Measurements from ENCODE around the gene BPI. TPM values are rescaled to one million over a fixed set of nuclear protein-coding genes. Genes with fewer than 3 reads are reported as not detected.

BPI gene
- total and polyA plus RNA-seq, 4 donors = 0.19 to 0.82 (median 0.51) TPM; not detected in 1

GRCh38 chr20:38346741-38347140, 42.8 kb downstream of the BPI start:
- H3K27ac ChIP-seq (ENCODE audit: low read depth in 1 of 2, low read length in 2 of 2) = no peak overlapping the region
- no peaks in the 10 kb centered on the region for H3K27me3 ChIP-seq (ENCODE audit: control insufficient read depth in 1 of 2, insufficient read depth in 2 of 2, low read length in 1 of 2)
- H3K9me3 ChIP-seq (ENCODE audit: control insufficient read depth, low read length) = no peaks in the 10 kb centered on the region
- H3K4me1 ChIP-seq (ENCODE audit: control insufficient read depth in 1 of 2, insufficient read depth in 2 of 2, low read length in 2 of 2) = no peaks in the 10 kb centered on the region
- WGBS, 2 donors = 61 to 83% methylated on average over 4 of the region's 4 CpGs
- DNase-seq = no peak
- H3K36me3 ChIP-seq (ENCODE audit: control insufficient read depth in 1 of 2, insufficient read depth in 2 of 2, low read length in 1 of 2) = no peaks in the 10 kb centered on the region
- no peak for ATAC-seq (ENCODE audit: low FRiP score)
- no peak overlapping the region for H3K4me3 ChIP-seq (ENCODE audit: low read length in 2 of 2)
- intact Hi-C loops (cut with DNase I) = loop anchor here in 1 of 2 donors (10.0 kb wide), 1 partner anchor 58 kb away; no protein-coding TSS in a partner anchor

GRCh38 chr20:38349856-38350255, 45.9 kb downstream of the BPI start:
- no peaks in the 10 kb centered on the region for H3K27me3 ChIP-seq (ENCODE audit: control insufficient read depth in 1 of 2, insufficient read depth in 2 of 2, low read length in 1 of 2)
- no peak for ATAC-seq (ENCODE audit: low FRiP score)
- no peak overlapping the region for H3K4me3 ChIP-seq (ENCODE audit: low read length in 2 of 2)
- no peaks in the 10 kb centered on the region for H3K9me3 ChIP-seq (ENCODE audit: control insufficient read depth, low read length)
- intact Hi-C loops (cut with DNase I) = loop anchor here in 1 of 2 donors (10.0 kb wide), 1 partner anchor 55 kb away; no protein-coding TSS in a partner anchor
- H3K27ac ChIP-seq (ENCODE audit: low read depth in 1 of 2, low read length in 2 of 2) = no peak overlapping the region
- H3K36me3 ChIP-seq (ENCODE audit: control insufficient read depth in 1 of 2, insufficient read depth in 2 of 2, low read length in 1 of 2) = no peaks in the 10 kb centered on the region
- 82 to 83% methylated on average over 5 of the region's 5 CpGs for WGBS, 2 donors
- H3K4me1 ChIP-seq (ENCODE audit: control insufficient read depth in 1 of 2, insufficient read depth in 2 of 2, low read length in 2 of 2) = no peaks in the 10 kb centered on the region
- no peak for DNase-seq

- intact Hi-C loops (cut with DNase I) = no loop called here
- H3K27ac ChIP-seq (ENCODE audit: low read depth in 1 of 2, low read length in 2 of 2) = no peak overlapping the region
- DNase-seq (peak in 1 of 2 donors; percentile 64), ATAC-seq (ENCODE audit: low FRiP score) (peak; percentile 77)
- H3K27me3 ChIP-seq (ENCODE audit: control insufficient read depth in 1 of 2, insufficient read depth in 2 of 2, low read length in 1 of 2) = no peaks in the 10 kb centered on the region
- no peaks in the 10 kb centered on the region for H3K36me3 ChIP-seq (ENCODE audit: control insufficient read depth in 1 of 2, insufficient read depth in 2 of 2, low read length in 1 of 2)
- 70 to 72% methylated on average over 15 of the region's 15 CpGs for WGBS, 2 donors
- no peaks in the 10 kb centered on the region for H3K4me1 ChIP-seq (ENCODE audit: control insufficient read depth in 1 of 2, insufficient read depth in 2 of 2, low read length in 2 of 2)
- H3K9me3 ChIP-seq (ENCODE audit: control insufficient read depth, low read length) = no peaks in the 10 kb centered on the region
- no peak overlapping the region for H3K4me3 ChIP-seq (ENCODE audit: low read length in 2 of 2)
Measured at GRCh38 chr20:38350879-38351775, 47.2 kb downstream of the BPI start.

GRCh38 chr20:38353316-38353715, 49.4 kb downstream of the BPI start:
- ATAC-seq (ENCODE audit: low FRiP score) = no peak
- Histone ChIP-seq H3K4me3 (ENCODE audit: low read length in 2 of 2) (no peak overlapping the region), H3K9me3 (ENCODE audit: control insufficient read depth, low read length) (no peaks in the 10 kb centered on the region), H3K4me1 (ENCODE audit: control insufficient read depth in 1 of 2, insufficient read depth in 2 of 2, low read length in 2 of 2) (no peaks in the 10 kb centered on the region), H3K36me3 (ENCODE audit: control insufficient read depth in 1 of 2, insufficient read depth in 2 of 2, low read length in 1 of 2) (no peaks in the 10 kb centered on the region), H3K27me3 (ENCODE audit: control insufficient read depth in 1 of 2, insufficient read depth in 2 of 2, low read length in 1 of 2) (no peaks in the 10 kb centered on the region), H3K27ac (ENCODE audit: low read depth in 1 of 2, low read length in 2 of 2) (no peak overlapping the region)
- WGBS, 2 donors = 58 to 59% methylated on average over 7 of the region's 7 CpGs
- no peak for DNase-seq
- intact Hi-C loops (cut with DNase I) = no loop called here

- no peak for ATAC-seq (ENCODE audit: low FRiP score)
- Histone ChIP-seq H3K36me3 (ENCODE audit: control insufficient read depth in 1 of 2, insufficient read depth in 2 of 2, low read length in 1 of 2) (no peaks in the 10 kb centered on the region), H3K27me3 (ENCODE audit: control insufficient read depth in 1 of 2, insufficient read depth in 2 of 2, low read length in 1 of 2) (no peaks in the 10 kb centered on the region), H3K27ac (ENCODE audit: low read depth in 1 of 2, low read length in 2 of 2) (no peak overlapping the region), H3K4me3 (ENCODE audit: low read length in 2 of 2) (no peak overlapping the region), H3K9me3 (ENCODE audit: control insufficient read depth, low read length) (no peaks in the 10 kb centered on the region), H3K4me1 (ENCODE audit: control insufficient read depth in 1 of 2, insufficient read depth in 2 of 2, low read length in 2 of 2) (no peaks in the 10 kb centered on the region)
- no peak for DNase-seq
- intact Hi-C loops (cut with DNase I) = no loop called here
- 95 to 96% methylated on average over 10 of the region's 10 CpGs for WGBS, 2 donors
Measured at GRCh38 chr20:38354227-38354626, 50.3 kb downstream of the BPI start.

GRCh38 chr20:38355161-38356012, 51.4 kb downstream of the BPI start:
- WGBS, 2 donors = 87 to 90% methylated on average over 18 of the region's 18 CpGs
- Histone ChIP-seq H3K9me3 (ENCODE audit: control insufficient read depth, low read length) (no peaks in the 10 kb centered on the region), H3K4me3 (ENCODE audit: low read length in 2 of 2) (no peak overlapping the region), H3K27ac (ENCODE audit: low read depth in 1 of 2, low read length in 2 of 2) (no peak overlapping the region), H3K36me3 (ENCODE audit: control insufficient read depth in 1 of 2, insufficient read depth in 2 of 2, low read length in 1 of 2) (no peaks in the 10 kb centered on the region), H3K27me3 (ENCODE audit: control insufficient read depth in 1 of 2, insufficient read depth in 2 of 2, low read length in 1 of 2) (no peaks in the 10 kb centered on the region), H3K4me1 (ENCODE audit: control insufficient read depth in 1 of 2, insufficient read depth in 2 of 2, low read length in 2 of 2) (no peaks in the 10 kb centered on the region)
- intact Hi-C loops (cut with DNase I) = no loop called here
- ATAC-seq (ENCODE audit: low FRiP score) (no peak), DNase-seq (no peak)

- no peaks in the 10 kb centered on the region for H3K4me1 ChIP-seq (ENCODE audit: control insufficient read depth in 1 of 2, insufficient read depth in 2 of 2, low read length in 2 of 2)
- H3K9me3 ChIP-seq (ENCODE audit: control insufficient read depth, low read length) = no peaks in the 10 kb centered on the region
- DNase-seq = no peak
- H3K36me3 ChIP-seq (ENCODE audit: control insufficient read depth in 1 of 2, insufficient read depth in 2 of 2, low read length in 1 of 2) = no peaks in the 10 kb centered on the region
- intact Hi-C loops (cut with DNase I) = no loop called here
- no peak overlapping the region for H3K4me3 ChIP-seq (ENCODE audit: low read length in 2 of 2)
- no peak for ATAC-seq (ENCODE audit: low FRiP score)
- no peaks in the 10 kb centered on the region for H3K27me3 ChIP-seq (ENCODE audit: control insufficient read depth in 1 of 2, insufficient read depth in 2 of 2, low read length in 1 of 2)
- no peak overlapping the region for H3K27ac ChIP-seq (ENCODE audit: low read depth in 1 of 2, low read length in 2 of 2)
- WGBS, 2 donors = 83 to 87% methylated on average over 7 of the region's 7 CpGs
Measured at GRCh38 chr20:38357653-38358207, 53.8 kb downstream of the BPI start.

- H3K27ac ChIP-seq (ENCODE audit: low read depth in 1 of 2, low read length in 2 of 2) = no peak overlapping the region
- no peaks in the 10 kb centered on the region for H3K36me3 ChIP-seq (ENCODE audit: control insufficient read depth in 1 of 2, insufficient read depth in 2 of 2, low read length in 1 of 2)
- H3K27me3 ChIP-seq (ENCODE audit: control insufficient read depth in 1 of 2, insufficient read depth in 2 of 2, low read length in 1 of 2) = no peaks in the 10 kb centered on the region
- intact Hi-C loops (cut with DNase I) = no loop called here
- ATAC-seq (ENCODE audit: low FRiP score) (no peak), DNase-seq (no peak)
- no peak overlapping the region for H3K4me3 ChIP-seq (ENCODE audit: low read length in 2 of 2)
- no peaks in the 10 kb centered on the region for H3K9me3 ChIP-seq (ENCODE audit: control insufficient read depth, low read length)
- WGBS, 2 donors = 62 to 71% methylated on average over 7 of the region's 7 CpGs
- no peaks in the 10 kb centered on the region for H3K4me1 ChIP-seq (ENCODE audit: control insufficient read depth in 1 of 2, insufficient read depth in 2 of 2, low read length in 2 of 2)
Measured at GRCh38 chr20:38358556-38358955, 54.6 kb downstream of the BPI start.

All from aorta (tissue), 5 donors.